C4-2B (cell line): ENCODE results near the gene CFTR.

Experiments used
- CTCF ChIP-seq: fragments of 450-650 bp; conservative IDR thresholded peaks from 2 replicates; pipeline ENCODE4 v1.5.1; 2017; ENCODE audit warnings: mild to moderate bottlenecking
- ZFX ChIP-seq: fragments of 450-650 bp; IDR thresholded peaks from 2 replicates; pipeline ENCODE4 v1.6.1; 2017

GRCh38 chr7:117683430-117684175 lies 203.8 kb downstream of the CFTR start:
- TF ChIP-seq CTCF (no peak), ZFX (no peak)
